Small intestine (tissue), 7 donors: ENCODE results near the gene TANC1. TPM values are rescaled to one million over a fixed set of nuclear protein-coding genes. Genes with fewer than 3 reads are reported as not detected.
"Not testable (repeated sequence)": the region's sequence is repeated elsewhere in the genome, so short reads cannot be mapped to it uniquely, and the experiment has no call there.

Experiments
- DNase-seq, 2 donors: peaks; one replicate each; pipeline versions ENCODE4 v3.0.0 to v3.0.0-alpha.2; 2013
- FAIRE-seq: peaks from 2 replicates; lab custom pipeline; 2012; peaks lifted over from hg19 to GRCh38; lab: Jason Lieb, UNC
- H3K27ac ChIP-seq, 3 donors: one replicate each; pipeline ENCODE4 v1.5.1; 2013; ENCODE audit warnings: low read length in 2 of 3, mild to moderate bottlenecking in 2 of 3, control low read depth in 1 of 3, inconsistent platforms in 1 of 3, low read depth in 1 of 3, moderate library complexity in 1 of 3
- H3K27me3 ChIP-seq, 3 donors: one replicate each; pipeline ENCODE4 v1.6.1; 2013; ENCODE audit warnings: low read length in 3 of 3, inconsistent platforms in 1 of 3; ENCODE audit not compliant: control insufficient read depth in 3 of 3, insufficient read depth in 3 of 3
- H3K36me3 ChIP-seq, 3 donors: one replicate each; pipeline ENCODE4 v1.6.1; 2013; ENCODE audit warnings: low read length in 3 of 3, inconsistent platforms in 1 of 3, low read depth in 1 of 3, mild to moderate bottlenecking in 1 of 3, moderate library complexity in 1 of 3; ENCODE audit not compliant: control insufficient read depth in 3 of 3, insufficient read depth in 2 of 3
- H3K4me1 ChIP-seq, 3 donors: one replicate each; pipeline ENCODE4 v1.6.1; 2013; ENCODE audit warnings: low read length in 2 of 3, inconsistent platforms in 1 of 3, low read depth in 1 of 3, mild to moderate bottlenecking in 1 of 3, moderate library complexity in 1 of 3; ENCODE audit not compliant: control insufficient read depth in 3 of 3, insufficient read depth in 2 of 3
- H3K4me3 ChIP-seq, 3 donors: one replicate each; pipeline ENCODE4 v1.5.1; 2013; ENCODE audit warnings: low read length in 3 of 3, control low read depth in 1 of 3, inconsistent platforms in 1 of 3, low read depth in 1 of 3, mild to moderate bottlenecking in 1 of 3, moderate library complexity in 1 of 3
- H3K9me3 ChIP-seq, 2 donors: one replicate each; pipeline ENCODE4 v1.6.1; 2013; ENCODE audit warnings: low read depth in 1 of 2, low read length in 1 of 2; ENCODE audit not compliant: control insufficient read depth in 2 of 2, insufficient read depth in 1 of 2
- WGBS, 3 donors: extraction: QIAGEN DNeasy Blood & Tissue Kit; methylation state at CpG; one replicate each; pipeline ENCODE4 v1.1.7; 2013; 5-methylcytosine and 5-hydroxymethylcytosine counted together
- polyA plus RNA-seq, 4 donors: library from polyadenylated mRNA; stranded (reverse) in 3 of 4; unstranded in 1 of 4; fragments of 200-250 nt in 3 of 4; fragments of 120-200 nt in 1 of 4; gene quantifications; one replicate each; pipeline versions ENCODE4 v1.2.1 to v1.2.3, GENCODE V29; 2013
- donor health status: healthy with polysubstance abuse.
- donor health status: control.
- donor health status: control.
- donor health status: Bipolar disorder and iron deficiency.
- donor health status: healthy.

TANC1 gene
- polyA plus RNA-seq, 4 donors: 7.4 to 14.7 (median 8.8) TPM

GRCh38 chr2:159030674-159031380, 62.4 kb downstream of the TANC1 start:
- 32 to 51% (median 42%) methylated on average over 2 of the region's 2 CpGs for WGBS, 3 donors
- DNase-seq (peak; percentile 46 to 48), FAIRE-seq (no peak)

GRCh38 chr2:159032146-159032545, 63.7 kb downstream of the TANC1 start:
- WGBS, 3 donors: 62 to 73% (median 72%) methylated on average over 3 of the region's 3 CpGs
- H3K27me3 ChIP-seq: no peaks in the 10 kb centered on the region
- DNase-seq (no peak), FAIRE-seq (no peak)
- H3K9me3 ChIP-seq: no peaks in the 10 kb centered on the region
- peaks cover 0 to 17% (median 14%) of the 10 kb centered on the region in 3 donors for H3K4me1 ChIP-seq
- H3K27ac ChIP-seq: no peak overlapping the region
- H3K36me3 ChIP-seq: no peaks in the 10 kb centered on the region
- no peak overlapping the region for H3K4me3 ChIP-seq

More at GRCh38 chr2:159030674-159031380, 62.4 kb downstream of the TANC1 start:
- Histone ChIP-seq H3K4me3 (no peak overlapping the region), H3K4me1 (peaks cover 0 to 17% (median 14%) of the 10 kb centered on the region in 3 donors), H3K27me3 (no peaks in the 10 kb centered on the region), H3K27ac (peak overlapping the region; percentile 6 to 78 (median 21)), H3K9me3 (no peaks in the 10 kb centered on the region), H3K36me3 (no peaks in the 10 kb centered on the region)

- Histone ChIP-seq H3K9me3 (no peaks in the 10 kb centered on the region), H3K4me1 (peaks cover 0 to 17% (median 14%) of the 10 kb centered on the region in 3 donors), H3K27ac (no peak overlapping the region), H3K4me3 (no peak overlapping the region), H3K36me3 (no peaks in the 10 kb centered on the region), H3K27me3 (no peaks in the 10 kb centered on the region)
- 64 to 88% (median 87%) methylated on average over 2 of the region's 2 CpGs for WGBS, 3 donors
- DNase-seq (no peak), FAIRE-seq (no peak)
These were observed 64.1 kb downstream of the TANC1 start for GRCh38 chr2:159032580-159032979.

- no peak overlapping the region for H3K4me3 ChIP-seq
- no peak overlapping the region for H3K27ac ChIP-seq
- DNase-seq (no peak), FAIRE-seq (no peak)
- 74 to 85% (median 85%) methylated on average over 7 of the region's 7 CpGs for WGBS, 3 donors
- H3K9me3 ChIP-seq: no peaks in the 10 kb centered on the region
- H3K4me1 ChIP-seq: peaks cover 0 to 17% (median 14%) of the 10 kb centered on the region in 3 donors
- H3K36me3 ChIP-seq: no peaks in the 10 kb centered on the region
- no peaks in the 10 kb centered on the region for H3K27me3 ChIP-seq
These were observed 66.3 kb downstream of the TANC1 start for GRCh38 chr2:159034713-159035112.

- peaks cover 0 to under 1% of the 10 kb centered on the region in 2 donors for H3K9me3 ChIP-seq
- H3K36me3 ChIP-seq: peaks cover 0 to under 1% (median 0%) of the 10 kb centered on the region in 3 donors
- no peaks in the 10 kb centered on the region for H3K27me3 ChIP-seq
- H3K27ac ChIP-seq: no peak overlapping the region
- FAIRE-seq (no peak), DNase-seq (peak; percentile 64 to 76)
- H3K4me3 ChIP-seq: no peak overlapping the region
- H3K4me1 ChIP-seq: peaks cover 0 to 12% (median 8%) of the 10 kb centered on the region in 3 donors
- 65 to 77% (median 71%) methylated on average over 10 of the region's 10 CpGs for WGBS, 3 donors
These were observed 67.5 kb downstream of the TANC1 start for GRCh38 chr2:159035790-159036411.

GRCh38 chr2:159036461-159036860, 68.0 kb downstream of the TANC1 start:
- H3K9me3 ChIP-seq, H3K27me3 ChIP-seq, H3K4me3 ChIP-seq, DNase-seq, H3K27ac ChIP-seq, H3K4me1 ChIP-seq, H3K36me3 ChIP-seq, FAIRE-seq: not testable (repeated sequence)
- WGBS, 3 donors: 86 to 94% (median 93%) methylated on average over 3 of the region's 3 CpGs

GRCh38 chr2:159041328-159041727, 72.9 kb downstream of the TANC1 start:
- not testable (repeated sequence) for H3K4me3 ChIP-seq, H3K4me1 ChIP-seq, H3K27ac ChIP-seq, H3K27me3 ChIP-seq, H3K9me3 ChIP-seq, FAIRE-seq, DNase-seq
- H3K36me3 ChIP-seq: peaks cover 0 to 26% (median 0%) of the 10 kb centered on the region in 3 donors
- WGBS, 3 donors: 85 to 97% (median 95%) methylated on average over 11 of the region's 11 CpGs

GRCh38 chr2:159042115-159042850, 73.8 kb downstream of the TANC1 start:
- Histone ChIP-seq H3K27ac (no peak overlapping the region), H3K4me3 (no peak overlapping the region), H3K9me3 (peaks cover 0 to 10% of the 10 kb centered on the region in 2 donors), H3K27me3 (no peaks in the 10 kb centered on the region), H3K4me1 (peaks cover 0 to 2% (median 0%) of the 10 kb centered on the region in 3 donors), H3K36me3 (peaks cover 0 to 26% (median 0%) of the 10 kb centered on the region in 3 donors)
- WGBS, 3 donors: 91 to 92% (median 92%) methylated on average over 13 of the region's 13 CpGs
- no peak for FAIRE-seq
- DNase-seq: no peak
